HG03139 (cell line): ENCODE results near the gene GCLM.

Source experiments
- ATAC-seq: cut with Tn5 transposase; IDR thresholded peaks from one replicate; pipeline ENCODE4 v1.9.1; 2021; ENCODE audit not compliant: unreplicated experiment

Gene GCLM

GRCh38 chr1:93847811-93848288, 61.4 kb downstream of the GCLM start:
- peak; percentile 13 for ATAC-seq

GRCh38 chr1:93846992-93847810, 62.0 kb downstream of the GCLM start:
- ATAC-seq, result peak; percentile 69

DNA sequence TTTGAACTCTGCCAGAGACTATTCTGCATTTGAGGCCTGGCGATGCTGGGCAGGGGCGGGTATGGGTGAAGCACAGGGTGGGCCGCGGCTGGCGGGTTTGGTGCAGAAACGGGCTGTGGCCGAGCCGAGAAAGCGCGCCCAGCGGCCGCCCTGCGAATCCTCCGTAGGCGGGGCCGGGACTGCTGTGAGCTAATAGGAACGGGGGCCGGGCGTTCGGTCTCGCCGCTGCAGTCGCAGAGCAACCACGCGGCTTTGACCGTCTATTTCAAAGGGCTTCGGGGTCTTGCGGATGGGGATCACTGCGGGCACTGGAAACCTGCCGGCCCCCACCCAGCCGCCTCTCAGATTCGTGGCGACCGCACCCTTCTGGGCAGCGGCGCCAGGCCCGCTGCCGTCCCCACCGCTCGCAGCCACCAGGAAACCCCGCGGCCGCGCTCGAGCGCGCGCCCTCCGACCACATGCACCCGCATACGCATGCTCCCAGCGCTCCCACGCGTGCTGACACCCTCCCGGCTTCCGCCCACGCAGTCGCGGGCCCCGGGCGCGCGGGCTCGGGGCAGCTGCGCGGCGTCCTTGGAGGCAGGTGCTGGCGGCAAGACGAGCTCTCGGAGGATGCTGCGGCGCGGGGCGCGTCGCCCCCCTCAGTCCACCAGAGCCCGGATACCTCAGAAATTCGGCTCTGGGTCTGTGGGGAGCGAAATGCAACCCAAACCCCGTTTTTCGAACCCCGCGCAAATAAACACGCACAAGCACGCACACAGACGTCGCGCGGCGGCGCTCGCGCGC, 62.8 kb downstream of the GCLM start:
- ATAC-seq, result peak; percentile 47

DNA sequence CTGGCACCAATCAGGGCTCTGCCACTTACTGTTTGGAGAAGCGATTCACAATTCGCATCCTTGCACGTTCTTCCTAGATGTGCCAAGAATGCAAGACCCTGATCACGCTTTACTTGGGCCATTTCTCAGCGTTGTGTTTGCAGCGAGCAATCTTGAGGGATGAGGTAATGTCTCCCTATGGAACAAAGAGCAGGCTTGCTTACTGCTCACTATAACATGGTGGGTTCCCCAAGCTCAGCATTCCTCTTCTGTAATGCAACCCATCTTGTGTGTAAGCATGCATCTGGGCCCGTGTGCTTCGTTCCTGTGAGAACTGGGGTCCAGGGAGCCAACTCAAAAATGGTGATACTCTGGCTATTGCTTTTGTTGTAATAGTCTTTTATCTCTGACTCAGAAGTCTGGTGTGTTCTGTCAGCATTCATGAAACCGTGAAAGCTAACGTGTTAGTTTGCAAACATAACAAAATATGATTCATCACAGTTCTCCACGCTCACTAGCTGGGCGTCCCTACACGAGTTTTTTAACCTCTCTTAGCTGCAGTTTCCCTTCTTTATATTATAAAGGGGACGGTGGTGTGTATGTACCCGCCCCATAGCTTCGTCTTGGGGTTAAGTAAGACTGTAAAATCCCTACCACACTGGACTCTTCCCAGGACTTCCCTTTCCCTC, 63.6 kb downstream of the GCLM start:
- peak; percentile 1 for ATAC-seq

- ATAC-seq, result no peak
Observed at GRCh38 chr1:93844262-93845045, 64.8 kb downstream of the GCLM start.

DNA sequence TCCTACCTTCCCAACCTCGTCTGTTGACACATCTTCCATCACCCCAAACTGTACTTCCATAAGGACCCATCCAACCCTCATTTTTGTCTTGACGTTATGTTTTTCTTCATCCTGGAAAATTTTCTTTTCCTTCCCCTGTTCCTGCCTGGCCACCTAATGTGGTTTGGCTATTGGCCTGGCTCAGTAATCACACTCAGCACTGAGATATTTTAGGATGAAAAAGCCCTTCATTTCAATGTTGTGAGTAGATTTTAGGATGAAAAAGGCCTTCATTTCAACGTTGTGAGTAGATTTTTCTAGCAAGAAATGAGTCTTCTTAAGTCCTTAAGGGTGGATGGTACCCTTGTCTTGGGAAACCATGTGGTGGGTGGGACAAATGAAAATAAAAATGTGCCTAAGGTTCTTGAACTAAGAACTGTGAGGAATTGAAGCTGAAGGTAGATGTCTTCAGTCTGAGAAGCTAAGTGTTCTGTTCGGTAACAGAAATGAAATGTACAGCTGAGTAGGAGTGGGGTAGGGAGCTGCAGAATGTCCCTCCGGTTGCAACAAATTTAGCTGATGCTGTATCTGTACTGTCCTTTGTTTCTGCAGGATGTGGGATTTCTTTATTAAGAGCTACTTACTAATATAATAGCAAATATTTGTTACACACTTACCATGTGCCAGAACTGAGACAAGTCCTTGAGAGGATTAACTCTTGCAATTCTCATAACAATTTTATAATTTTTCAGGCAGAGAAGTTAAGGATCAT, 66.3 kb downstream of the GCLM start:
- no peak for ATAC-seq

- no peak for ATAC-seq
Observed at GRCh38 chr1:93841771-93842170, 67.5 kb downstream of the GCLM start.

GRCh38 chr1:93840956-93841482, 68.2 kb downstream of the GCLM start:
- ATAC-seq, result no peak

- ATAC-seq, result no peak
Observed at GRCh38 chr1:93839753-93840152, 69.5 kb downstream of the GCLM start.

DNA sequence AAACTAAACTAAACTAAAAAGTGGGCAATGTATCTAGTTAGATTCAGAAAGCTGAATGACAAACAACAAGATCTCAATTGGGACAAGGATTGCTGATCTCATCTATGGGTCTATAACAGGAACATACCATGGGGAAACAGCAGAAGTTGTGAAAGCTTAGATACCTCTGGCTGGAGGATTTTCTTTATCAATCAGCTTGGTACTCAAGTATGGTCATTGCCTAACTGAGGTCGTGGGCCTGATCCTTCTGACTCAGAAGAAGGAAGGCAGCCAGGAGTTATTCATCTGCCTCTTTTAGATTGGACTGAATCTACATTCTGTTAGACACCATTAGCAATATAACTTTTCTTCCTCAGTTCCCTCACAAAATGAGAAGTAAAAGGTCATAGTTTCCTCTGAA, 69.9 kb downstream of the GCLM start:
- ATAC-seq, result no peak

- no peak for ATAC-seq
Observed at GRCh38 chr1:93837961-93838360, 71.3 kb downstream of the GCLM start.
